MM.1S (cell line): Measurements from ENCODE around the gene RPUSD4.

ENCODE experiments used
- DNase-seq: peaks from one replicate; pipeline ENCODE4 v3.0.0-alpha.2; 2015
- H2AFZ ChIP-seq: fragments of 300-600 bp; sonication (generic); 2 replicates; pipeline ENCODE4 v1.6.0; 2016; ENCODE audit warnings: antibody characterized with exemption, low read length
- H3F3A ChIP-seq: fragments of 300-600 bp; sonication (generic); 2 replicates; pipeline ENCODE4 v1.6.1; 2016; ENCODE audit warnings: mild to moderate bottlenecking, antibody characterized with exemption, low read length, moderate library complexity, mixed read lengths; ENCODE audit not compliant: insufficient read depth
- H3K27ac ChIP-seq: fragments of 300-600 bp; sonication (generic); 2 replicates; pipeline ENCODE4 v1.5.1; 2016; ENCODE audit warnings: mild to moderate bottlenecking, low read length
- H3K27me3 ChIP-seq: fragments of 300-600 bp; sonication (generic); replicated peaks from 2 replicates; pipeline ENCODE4 v1.6.0; 2016; ENCODE audit warnings: low read length; ENCODE audit not compliant: insufficient read depth
- H3K36me3 ChIP-seq: fragments of 300-600 bp; sonication (generic); replicated peaks from 2 replicates; pipeline ENCODE4 v1.6.1; 2016; ENCODE audit warnings: mild to moderate bottlenecking, low read length, mixed read lengths; ENCODE audit not compliant: insufficient read depth
- H3K4me1 ChIP-seq: fragments of 300-600 bp; sonication (generic); 2 replicates; pipeline ENCODE4 v1.6.1; 2016; ENCODE audit warnings: low read length, mixed read lengths
- H3K4me2 ChIP-seq: fragments of 300-600 bp; sonication (generic); 2 replicates; pipeline ENCODE4 v1.6.0; 2016; ENCODE audit warnings: low read depth, low read length
- H3K4me3 ChIP-seq: fragments of 300-600 bp; sonication (generic); 2 replicates; pipeline ENCODE4 v1.5.1; 2016; ENCODE audit warnings: low read length, mixed read lengths
- H3K79me2 ChIP-seq: fragments of 300-600 bp; sonication (generic); 2 replicates; pipeline ENCODE4 v1.6.1; 2016; ENCODE audit warnings: mixed run types, low read length, mixed read lengths
- H3K9ac ChIP-seq: fragments of 300-600 bp; sonication (generic); 2 replicates; pipeline ENCODE4 v1.6.1; 2016; ENCODE audit warnings: low read length, mixed read lengths
- H3K9me2 ChIP-seq: fragments of 300-600 bp; sonication (generic); replicated peaks from 2 replicates; pipeline ENCODE4 v1.6.1; 2016; ENCODE audit warnings: mild to moderate bottlenecking, low read length, mixed read lengths; ENCODE audit not compliant: insufficient read depth
- H3K9me3 ChIP-seq: fragments of 300-600 bp; sonication (generic); replicated peaks from 2 replicates; pipeline ENCODE4 v1.6.1; 2016; ENCODE audit warnings: mild to moderate bottlenecking, low read length, mixed read lengths; ENCODE audit not compliant: insufficient read depth
- H4K20me1 ChIP-seq: fragments of 300-600 bp; sonication (generic); 2 replicates; pipeline ENCODE4 v1.6.1; 2016; ENCODE audit warnings: mild to moderate bottlenecking, low read length, moderate library complexity, mixed read lengths; ENCODE audit not compliant: insufficient read depth
- EZH2 ChIP-seq: fragments of 300-600 bp; sonication (generic); optimal IDR thresholded peaks from 2 replicates; pipeline ENCODE3; 2017; ENCODE audit warnings: low read depth, mild to moderate bottlenecking, antibody characterized with exemption, low read length, mixed read lengths
- EZH2phosphoT487 ChIP-seq: fragments of 300-600 bp; sonication (generic); IDR thresholded peaks from 2 replicates; pipeline ENCODE4 v1.6.1; 2018; ENCODE audit warnings: antibody characterized with exemption, low read length
- TF ChIP-seq, protein P1 (sequence below): fragments of 300-600 bp; sonication (generic); IDR thresholded peaks from 2 replicates; pipeline ENCODE4 v1.5.1; 2016; ENCODE audit warnings: antibody characterized with exemption, low read length, mixed read lengths

Gene RPUSD4

DNA sequence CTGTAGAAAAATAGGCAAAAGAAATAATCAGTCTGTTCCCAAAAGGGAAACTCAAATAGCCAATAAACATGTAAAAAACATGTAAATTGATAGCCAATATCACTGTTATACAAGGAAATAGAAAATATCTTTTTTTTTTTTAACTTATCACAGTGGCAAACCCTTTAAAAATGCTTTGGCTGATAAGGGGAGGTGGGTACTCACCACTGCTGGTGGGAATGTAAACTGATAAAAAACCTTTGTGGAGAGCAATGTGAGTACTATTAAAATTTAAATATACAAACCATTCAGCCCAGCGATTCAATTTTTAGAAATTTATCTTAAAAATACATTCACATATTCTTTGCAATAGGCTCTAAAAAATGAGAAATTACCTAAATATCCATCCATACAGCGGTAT lies 3.6 kb downstream of the RPUSD4 start:
- Histone ChIP-seq H3K27ac (no peak overlapping the region), H3K4me2 (no peak overlapping the region), H3K36me3 (peaks cover 16% of the 10 kb centered on the region; the same call in 1 of the 2 replicates)

DNA sequence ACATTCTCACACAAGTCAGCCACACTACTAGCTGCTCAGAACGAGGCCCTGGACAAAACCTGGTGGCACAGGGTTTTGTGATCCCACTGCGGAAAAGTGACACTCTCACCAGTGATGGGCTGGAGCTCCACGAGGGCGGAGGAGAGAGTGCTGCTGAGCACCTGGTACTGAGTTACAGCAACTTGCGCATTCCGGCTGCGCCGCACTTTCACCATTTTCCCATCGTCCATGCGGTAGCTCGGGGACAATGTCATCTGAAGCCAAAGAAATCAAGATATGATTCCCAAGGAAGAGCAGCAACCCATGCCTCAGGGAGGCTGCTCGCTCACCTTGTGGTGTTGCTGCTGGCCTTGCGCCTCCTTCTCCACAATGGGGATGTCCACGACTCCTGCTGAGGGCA lies 6.1 kb downstream of the RPUSD4 start:
- Histone ChIP-seq H3K79me2 (peaks cover 42% of the 10 kb centered on the region), H3K9me3 (no peaks in the 10 kb centered on the region), H3K4me2 (no peak overlapping the region), H3F3A (no peaks in the 10 kb centered on the region), H3K4me3 (no peak overlapping the region), H3K36me3 (peaks cover 23% of the 10 kb centered on the region; the same call in 1 of the 2 replicates), H4K20me1 (no peaks in the 10 kb centered on the region), H2AFZ (no peak overlapping the region), H3K9ac (no peak overlapping the region), H3K9me2 (no peaks in the 10 kb centered on the region), H3K27me3 (no peaks in the 10 kb centered on the region), H3K4me1 (peaks cover 1% of the 10 kb centered on the region; the same call in 1 of the 2 replicates), H3K27ac (no peak overlapping the region)
- TF ChIP-seq EZH2 = no peak
- TF ChIP-seq, protein P1, sequence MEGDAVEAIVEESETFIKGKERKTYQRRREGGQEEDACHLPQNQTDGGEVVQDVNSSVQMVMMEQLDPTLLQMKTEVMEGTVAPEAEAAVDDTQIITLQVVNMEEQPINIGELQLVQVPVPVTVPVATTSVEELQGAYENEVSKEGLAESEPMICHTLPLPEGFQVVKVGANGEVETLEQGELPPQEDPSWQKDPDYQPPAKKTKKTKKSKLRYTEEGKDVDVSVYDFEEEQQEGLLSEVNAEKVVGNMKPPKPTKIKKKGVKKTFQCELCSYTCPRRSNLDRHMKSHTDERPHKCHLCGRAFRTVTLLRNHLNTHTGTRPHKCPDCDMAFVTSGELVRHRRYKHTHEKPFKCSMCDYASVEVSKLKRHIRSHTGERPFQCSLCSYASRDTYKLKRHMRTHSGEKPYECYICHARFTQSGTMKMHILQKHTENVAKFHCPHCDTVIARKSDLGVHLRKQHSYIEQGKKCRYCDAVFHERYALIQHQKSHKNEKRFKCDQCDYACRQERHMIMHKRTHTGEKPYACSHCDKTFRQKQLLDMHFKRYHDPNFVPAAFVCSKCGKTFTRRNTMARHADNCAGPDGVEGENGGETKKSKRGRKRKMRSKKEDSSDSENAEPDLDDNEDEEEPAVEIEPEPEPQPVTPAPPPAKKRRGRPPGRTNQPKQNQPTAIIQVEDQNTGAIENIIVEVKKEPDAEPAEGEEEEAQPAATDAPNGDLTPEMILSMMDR = no peak
- no peak for TF ChIP-seq EZH2phosphoT487
- no peak for DNase-seq

More for the DNA sequence above, 3.6 kb downstream of the RPUSD4 start:
- Histone ChIP-seq H2AFZ (no peak overlapping the region), H3K9ac (no peak overlapping the region), H4K20me1 (no peaks in the 10 kb centered on the region), H3K27me3 (no peaks in the 10 kb centered on the region), H3F3A (no peaks in the 10 kb centered on the region), H3K4me1 (peaks cover 11% of the 10 kb centered on the region), H3K79me2 (peaks cover 55% of the 10 kb centered on the region), H3K4me3 (no peak overlapping the region), H3K9me2 (no peaks in the 10 kb centered on the region), H3K9me3 (no peaks in the 10 kb centered on the region)
- TF ChIP-seq EZH2 (no peak), EZH2phosphoT487 (no peak)
- TF ChIP-seq, protein P1 = no peak
- no peak for DNase-seq

DNA sequence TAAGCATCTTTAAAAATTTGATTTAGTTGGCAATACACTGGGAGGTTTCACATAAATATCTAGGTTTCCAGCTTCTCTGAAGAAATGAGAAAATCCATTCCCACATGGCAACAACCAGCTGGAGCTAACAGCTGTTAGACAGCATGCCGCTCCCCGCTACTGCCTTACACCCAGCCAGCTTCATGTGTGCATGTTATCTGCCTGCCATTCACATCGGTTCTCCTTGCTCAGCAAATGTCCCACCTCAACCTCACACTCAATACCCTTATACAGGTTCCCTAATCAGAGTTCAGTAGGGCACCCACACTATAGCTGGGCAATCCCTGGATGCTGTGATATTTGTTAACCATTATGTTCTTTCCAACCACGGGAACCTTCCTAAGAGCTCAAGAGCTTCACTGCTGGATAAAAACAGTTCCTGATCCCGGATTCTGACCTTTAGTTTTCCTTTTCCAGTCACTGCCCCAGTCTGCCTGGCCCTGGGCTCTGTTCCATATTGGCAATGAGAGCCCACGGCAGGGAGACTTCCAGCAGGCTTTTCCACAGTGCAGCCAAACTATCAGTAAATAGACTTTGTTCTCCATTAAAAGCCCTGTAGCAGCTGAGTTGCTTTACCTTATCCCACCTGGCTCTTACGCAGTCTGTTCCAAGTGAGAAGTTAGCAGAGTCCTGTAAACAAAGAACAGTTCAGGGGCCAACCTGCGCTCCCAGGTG lies 8.6 kb downstream of the RPUSD4 start:
- Histone ChIP-seq H3K4me3 (no peak overlapping the region), H2AFZ (no peak overlapping the region), H3K4me1 (peaks cover 12% of the 10 kb centered on the region), H3K27me3 (no peaks in the 10 kb centered on the region), H3K36me3 (peaks cover 19% of the 10 kb centered on the region; the same call in 1 of the 2 replicates), H4K20me1 (no peaks in the 10 kb centered on the region), H3K9ac (no peak overlapping the region), H3K9me2 (no peaks in the 10 kb centered on the region), H3F3A (peaks cover 12% of the 10 kb centered on the region), H3K79me2 (peaks cover 29% of the 10 kb centered on the region), H3K4me2 (no peak overlapping the region), H3K27ac (no peak overlapping the region), H3K9me3 (no peaks in the 10 kb centered on the region)
- no peak for DNase-seq
- TF ChIP-seq EZH2phosphoT487 = no peak
- TF ChIP-seq, protein P1 = no peak
- TF ChIP-seq EZH2 = no peak
